Fibroblast of pulmonary artery (primary cell): ENCODE measurements around the gene SLC9A7.

Experiments
- DNase-seq: peaks from one replicate; pipeline ENCODE4 v3.0.0-alpha.2; 2010; ENCODE audit warnings: low read depth
- H3K4me3 ChIP-seq: replicated peaks from 2 replicates; pipeline ENCODE4 v1.5.1; 2011; ENCODE audit warnings: low read depth, mild to moderate bottlenecking, control low read depth, low read length, moderate library complexity
- TF ChIP-seq, protein P1 (sequence below): IDR thresholded peaks from 2 replicates; pipeline ENCODE4 v1.5.1; 2011; ENCODE audit warnings: mild to moderate bottlenecking, control low read depth, low read length, inconsistent platforms; ENCODE audit errors: missing control alignments

Gene SLC9A7

GRCh38 chrX:46676399-46677356 lies 82.2 kb downstream of the SLC9A7 start:
- H3K4me3 ChIP-seq: no peak overlapping the region
- TF ChIP-seq, protein P1, sequence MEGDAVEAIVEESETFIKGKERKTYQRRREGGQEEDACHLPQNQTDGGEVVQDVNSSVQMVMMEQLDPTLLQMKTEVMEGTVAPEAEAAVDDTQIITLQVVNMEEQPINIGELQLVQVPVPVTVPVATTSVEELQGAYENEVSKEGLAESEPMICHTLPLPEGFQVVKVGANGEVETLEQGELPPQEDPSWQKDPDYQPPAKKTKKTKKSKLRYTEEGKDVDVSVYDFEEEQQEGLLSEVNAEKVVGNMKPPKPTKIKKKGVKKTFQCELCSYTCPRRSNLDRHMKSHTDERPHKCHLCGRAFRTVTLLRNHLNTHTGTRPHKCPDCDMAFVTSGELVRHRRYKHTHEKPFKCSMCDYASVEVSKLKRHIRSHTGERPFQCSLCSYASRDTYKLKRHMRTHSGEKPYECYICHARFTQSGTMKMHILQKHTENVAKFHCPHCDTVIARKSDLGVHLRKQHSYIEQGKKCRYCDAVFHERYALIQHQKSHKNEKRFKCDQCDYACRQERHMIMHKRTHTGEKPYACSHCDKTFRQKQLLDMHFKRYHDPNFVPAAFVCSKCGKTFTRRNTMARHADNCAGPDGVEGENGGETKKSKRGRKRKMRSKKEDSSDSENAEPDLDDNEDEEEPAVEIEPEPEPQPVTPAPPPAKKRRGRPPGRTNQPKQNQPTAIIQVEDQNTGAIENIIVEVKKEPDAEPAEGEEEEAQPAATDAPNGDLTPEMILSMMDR: no peak
- no peak for DNase-seq

- TF ChIP-seq, protein P1: no peak
- H3K4me3 ChIP-seq: no peak overlapping the region
- DNase-seq: no peak
Measured at GRCh38 chrX:46673620-46674359, 85.1 kb downstream of the SLC9A7 start.

GRCh38 chrX:46670316-46670715 lies 88.6 kb downstream of the SLC9A7 start:
- TF ChIP-seq, protein P1: no peak
- DNase-seq: no peak
- no peak overlapping the region for H3K4me3 ChIP-seq

DNA sequence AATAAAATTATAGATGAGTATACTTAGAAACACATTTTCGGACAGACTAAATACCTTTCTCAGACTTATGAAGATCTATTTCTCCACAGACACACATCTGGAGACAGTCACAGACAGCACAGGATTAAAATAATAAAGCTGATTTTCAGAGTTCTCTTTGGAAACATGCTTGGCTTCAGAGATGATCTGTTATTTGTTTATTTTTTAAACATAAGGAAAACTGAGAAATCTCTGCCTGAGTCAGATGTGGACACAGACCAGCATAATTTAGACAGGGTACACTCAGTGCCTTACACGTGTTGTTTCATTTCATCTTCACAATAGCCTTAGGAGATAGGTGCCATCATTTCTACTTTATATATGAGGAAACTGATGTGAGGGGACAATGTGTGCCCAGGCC lies 92.1 kb downstream of the SLC9A7 start:
- H3K4me3 ChIP-seq: no peak overlapping the region
- TF ChIP-seq, protein P1: no peak
- DNase-seq: no peak

DNA sequence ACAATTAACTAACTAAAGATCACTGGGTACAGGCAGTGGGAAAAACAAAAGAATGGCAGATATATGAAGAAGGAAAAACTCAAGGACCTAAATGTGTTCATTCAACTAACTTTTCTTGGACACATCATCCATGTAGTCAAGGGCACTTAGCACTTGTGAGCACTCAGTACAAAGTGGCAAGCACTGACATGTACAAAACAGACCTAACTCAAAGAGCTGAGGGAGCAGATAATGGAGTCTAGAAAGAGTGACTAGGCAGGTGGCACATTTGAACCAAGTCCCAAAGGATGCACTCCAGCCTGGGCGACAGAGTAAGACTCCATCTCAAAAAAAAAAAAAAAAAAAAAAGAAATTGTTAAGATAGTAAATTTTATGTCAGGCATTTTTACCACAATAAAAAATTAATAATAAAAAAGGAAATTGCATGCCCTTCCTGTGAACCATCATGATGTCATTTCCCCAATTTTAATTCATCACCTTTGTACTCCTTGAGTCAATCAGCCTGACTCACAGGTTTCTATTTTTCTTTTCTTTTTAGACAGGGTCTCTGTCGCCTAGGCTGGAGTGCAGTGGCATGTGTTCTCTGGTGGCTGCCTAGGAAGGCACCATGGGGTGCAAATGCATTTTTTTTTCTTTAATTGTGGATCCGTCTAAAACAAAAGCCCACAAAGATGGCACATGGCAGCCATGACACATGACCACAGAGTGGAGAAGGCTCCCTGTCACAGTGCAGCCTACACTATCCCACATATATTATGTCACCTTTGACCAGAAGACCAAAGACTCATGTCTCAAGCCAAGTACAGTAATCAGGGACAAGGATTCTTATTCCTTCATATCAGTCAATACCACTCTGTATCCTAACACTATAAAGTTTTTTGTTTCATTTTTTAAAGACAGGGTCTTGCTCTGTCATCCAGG lies 93.4 kb downstream of the SLC9A7 start:
- DNase-seq: no peak
- H3K4me3 ChIP-seq: no peak overlapping the region
- TF ChIP-seq, protein P1: no peak

DNA sequence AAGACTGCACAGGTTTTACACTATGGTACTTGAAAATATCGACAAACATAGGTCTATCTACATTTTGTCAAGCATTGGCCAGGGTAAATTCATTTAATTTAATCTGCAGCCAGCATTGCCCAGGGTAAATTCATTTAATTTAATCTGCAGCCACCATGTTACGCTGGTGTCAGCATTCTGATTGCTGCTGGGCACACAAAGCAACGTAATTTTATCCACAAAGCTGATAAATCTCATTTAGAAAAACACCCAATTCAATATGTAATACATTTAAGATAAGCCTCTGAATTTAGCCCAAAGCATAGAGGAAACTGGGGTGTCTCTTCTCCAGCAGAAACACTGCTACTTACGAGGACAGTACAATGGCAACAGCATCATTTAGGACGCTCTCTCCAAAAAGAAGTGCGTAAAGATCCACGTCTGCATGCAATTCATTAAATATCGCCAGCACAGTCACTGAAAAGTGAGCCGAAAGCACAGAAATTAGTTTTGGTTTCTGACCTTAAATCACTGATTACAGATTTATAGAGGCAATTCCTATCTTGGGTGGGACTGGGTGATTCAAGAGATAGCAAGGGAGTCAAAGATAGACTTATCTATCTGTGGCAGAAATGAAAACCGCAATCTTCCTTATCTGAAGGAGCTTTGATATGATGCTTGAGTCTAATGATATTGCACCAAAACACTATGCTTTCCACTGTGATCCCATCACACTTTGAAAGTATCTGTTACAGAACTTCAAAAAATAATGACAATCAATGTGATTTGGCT lies 96.5 kb downstream of the SLC9A7 start:
- no peak for DNase-seq
- H3K4me3 ChIP-seq: no peak overlapping the region
- TF ChIP-seq, protein P1: no peak
